Measurements from ENCODE around the gene KIF18B. TPM values are rescaled to one million over a fixed set of nuclear protein-coding genes. Genes with fewer than 3 reads are reported as not detected.

Gene KIF18B
- total and polyA plus RNA-seq, 2 of the 13 experiments (the other 11 are each of a cell fraction or from before 2014, with no cell fraction given) = 15.2 to 15.3 TPM

GRCh38 chr17:44947461-44948314, at the start of gene KIF18B (continued):
- peak; percentile 95 for TF ChIP-seq ATF7-NPFF (CRISPR knock-in tag; IDR thresholded peaks at IDR 0.05; ENCODE audit: low read depth)
- peak; percentile 91; the same call in 1 of the 2 replicates for TF ChIP-seq CHCHD3 (CRISPR knock-in tag; IDR thresholded peaks at IDR 0.05)
- peak; percentile 83 for TF ChIP-seq GABPA (IDR thresholded peaks at IDR 0.05; ENCODE audit: low read depth, low read length)
- peak; percentile 95 for TF ChIP-seq GABPA (CRISPR knock-in tag; IDR thresholded peaks at IDR 0.05; ENCODE audit: low read depth)
- TF ChIP-seq ZFP91 (CRISPR knock-in tag; IDR thresholded peaks at IDR 0.05; ENCODE audit: borderline replicate concordance) = peak; percentile 77
- no peak for TF ChIP-seq DNMT1 (CRISPR knock-in tag; IDR thresholded peaks at IDR 0.05)
- peak; percentile 57 for TF ChIP-seq ZNF609 (CRISPR knock-in tag; IDR thresholded peaks at IDR 0.05; ENCODE audit: borderline replicate concordance)
- TF ChIP-seq ZBTB20 (CRISPR knock-in tag; IDR thresholded peaks at IDR 0.05; ENCODE audit: borderline replicate concordance, low read depth) = peak; percentile 81; the same call in 1 of the 2 replicates
- no peak for TF ChIP-seq FIP1L1 (IDR thresholded peaks at IDR 0.05; ENCODE audit: borderline replicate concordance, insufficient read depth, low read depth, low read length)
- peak; percentile 77; the same call in 1 of the 2 replicates for TF ChIP-seq MTA1 (CRISPR knock-in tag; IDR thresholded peaks at IDR 0.05; ENCODE audit: borderline replicate concordance)
- TF ChIP-seq SYNCRIP (IDR thresholded peaks at IDR 0.05; ENCODE audit: insufficient read depth, low read depth, low read length) = no peak
- peak; percentile 68 for TF ChIP-seq HOXA3 (CRISPR knock-in tag; IDR thresholded peaks at IDR 0.05)
- TF ChIP-seq ARNTL (CRISPR knock-in tag; IDR thresholded peaks at IDR 0.05) = peak; percentile 81
- 0 out of 2 replicates have a peak, but pooled peaks have one; percentile 20 for TF ChIP-seq PPARG (CRISPR knock-in tag; conservative IDR thresholded peaks at IDR 0.05)
- peak; percentile 63 for TF ChIP-seq PITX1 (CRISPR knock-in tag; IDR thresholded peaks at IDR 0.05)
- TF ChIP-seq RXRB (CRISPR knock-in tag; IDR thresholded peaks at IDR 0.05; ENCODE audit: borderline replicate concordance) = peak; percentile 46; the same call in 1 of the 2 replicates
- no peak; the same call in 1 of the 2 replicates for TF ChIP-seq ZNF768 (CRISPR knock-in tag; IDR thresholded peaks at IDR 0.05)
- TF ChIP-seq CBX1 (IDR thresholded peaks at IDR 0.05; ENCODE audit: low read depth) = peak; percentile 79
- TF ChIP-seq HHEX (CRISPR knock-in tag; IDR thresholded peaks at IDR 0.05) = no peak; the same call in 1 of the 2 replicates
- TF ChIP-seq THAP11 (CRISPR knock-in tag; IDR thresholded peaks at IDR 0.05) = peak; percentile 89
- TF ChIP-seq ZNF724P (CRISPR knock-in tag; IDR thresholded peaks at IDR 0.05; ENCODE audit: borderline replicate concordance) = peak; percentile 88
- TF ChIP-seq RFXANK (CRISPR knock-in tag; IDR thresholded peaks at IDR 0.05) = 0 out of 2 replicates have a peak, but pooled peaks have one; percentile 21
- TF ChIP-seq HCFC1 (IDR thresholded peaks at IDR 0.05; ENCODE audit: low read depth, low read length) = peak; percentile 28; the same call in 1 of the 2 replicates
- peak; percentile 80; the same call in 1 of the 2 replicates for TF ChIP-seq ZFP36L1 (CRISPR knock-in tag; IDR thresholded peaks at IDR 0.05)
- TF ChIP-seq SRSF4 (IDR thresholded peaks at IDR 0.05; ENCODE audit: low read depth, low read length, poor library complexity, severe bottlenecking) = no peak
